ENCODE data around the gene ZMYND11. TPM values are rescaled to one million over a fixed set of nuclear protein-coding genes. Genes with fewer than 3 reads are reported as not detected.

Gene ZMYND11
- total RNA-seq, 1 experiment from 2014 or later = 101 TPM

DNA sequence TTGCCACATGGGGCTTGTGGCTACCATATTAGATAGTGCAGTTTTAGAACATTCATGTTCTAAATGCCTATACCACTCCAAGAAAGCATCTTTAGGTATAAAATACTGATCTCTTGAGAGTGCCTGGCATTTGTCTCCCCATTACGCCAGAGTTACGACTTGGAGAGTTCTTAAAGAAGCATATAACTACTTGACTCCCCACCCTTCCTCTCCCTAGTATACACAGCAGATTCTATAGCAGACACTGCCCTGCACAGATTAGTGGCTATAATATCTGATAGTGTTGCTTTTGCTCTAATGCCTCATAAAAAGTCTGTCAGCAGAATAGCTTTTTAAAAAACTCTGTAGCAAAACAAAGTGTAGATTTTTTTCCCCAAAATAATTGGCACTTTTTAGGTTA, 90.8 kb downstream of the ZMYND11 start:
- no TSS peak for BruUV-seq (replicated peaks)

DNA sequence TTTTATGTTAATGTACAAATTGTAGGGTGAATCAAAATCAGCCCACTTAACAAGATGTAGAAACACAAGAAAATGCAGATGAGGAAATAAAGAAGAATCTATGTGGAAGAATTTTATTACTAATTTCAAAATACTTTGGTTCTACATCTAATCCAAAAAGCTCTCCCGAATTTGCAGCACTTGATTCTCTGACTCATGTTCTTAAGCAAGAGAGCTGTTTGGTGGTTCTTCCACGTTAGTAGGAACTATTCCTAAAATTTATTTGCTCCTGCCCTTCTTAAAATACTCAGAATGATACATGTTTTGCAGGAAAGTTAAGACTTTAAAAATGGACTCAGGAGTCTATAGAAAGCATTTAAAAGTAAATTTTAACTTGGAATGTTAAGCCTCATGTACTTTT, 91.8 kb downstream of the ZMYND11 start:
- H3K4me3 Mint-ChIP-seq (ENCODE audit: unreplicated experiment) = no peak overlapping the region
- DNase-seq = no peak
- Histone ChIP-seq H3K4me1 (no peaks in the 10 kb centered on the region), H3K9me3 (no peaks in the 10 kb centered on the region), H3K4me3 (ENCODE audit: low read depth, low read length) (no peak overlapping the region), H3K36me3 (ENCODE audit: control insufficient read depth, insufficient read depth, low read length) (no peaks in the 10 kb centered on the region), H3K27me3 (replicated peaks; ENCODE audit: control insufficient read depth, insufficient read depth, low read length) (no peaks in the 10 kb centered on the region)
- H3K9me3 Mint-ChIP-seq (ENCODE audit: unreplicated experiment) = no peaks in the 10 kb centered on the region
- intact Hi-C loops (cut with micrococcal nuclease; ENCODE audit: unreplicated experiment) = no loop called here
- no TSS peak for BruUV-seq (replicated peaks)
- peaks cover 18% of the 10 kb centered on the region for H3K36me3 Mint-ChIP-seq (ENCODE audit: insufficient read depth, unreplicated experiment)
- H3K4me1 Mint-ChIP-seq (ENCODE audit: low read depth, unreplicated experiment) = no peaks in the 10 kb centered on the region
- ChIA-PET CTCF (no interaction called here), POLR2A (no interaction called here)
- H3K27ac Mint-ChIP-seq (ENCODE audit: unreplicated experiment) = no peak overlapping the region
- TF ChIP-seq, protein P1, sequence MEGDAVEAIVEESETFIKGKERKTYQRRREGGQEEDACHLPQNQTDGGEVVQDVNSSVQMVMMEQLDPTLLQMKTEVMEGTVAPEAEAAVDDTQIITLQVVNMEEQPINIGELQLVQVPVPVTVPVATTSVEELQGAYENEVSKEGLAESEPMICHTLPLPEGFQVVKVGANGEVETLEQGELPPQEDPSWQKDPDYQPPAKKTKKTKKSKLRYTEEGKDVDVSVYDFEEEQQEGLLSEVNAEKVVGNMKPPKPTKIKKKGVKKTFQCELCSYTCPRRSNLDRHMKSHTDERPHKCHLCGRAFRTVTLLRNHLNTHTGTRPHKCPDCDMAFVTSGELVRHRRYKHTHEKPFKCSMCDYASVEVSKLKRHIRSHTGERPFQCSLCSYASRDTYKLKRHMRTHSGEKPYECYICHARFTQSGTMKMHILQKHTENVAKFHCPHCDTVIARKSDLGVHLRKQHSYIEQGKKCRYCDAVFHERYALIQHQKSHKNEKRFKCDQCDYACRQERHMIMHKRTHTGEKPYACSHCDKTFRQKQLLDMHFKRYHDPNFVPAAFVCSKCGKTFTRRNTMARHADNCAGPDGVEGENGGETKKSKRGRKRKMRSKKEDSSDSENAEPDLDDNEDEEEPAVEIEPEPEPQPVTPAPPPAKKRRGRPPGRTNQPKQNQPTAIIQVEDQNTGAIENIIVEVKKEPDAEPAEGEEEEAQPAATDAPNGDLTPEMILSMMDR (IDR thresholded peaks at IDR 0.05; ENCODE audit: insufficient read depth in 1 of 2, low read depth in 1 of 2, low read length in 1 of 2, severe bottlenecking in 1 of 2, unreplicated experiment in 1 of 2) = no peak
- no peaks in the 10 kb centered on the region for H3K27me3 Mint-ChIP-seq (ENCODE audit: insufficient read depth, unreplicated experiment)

More for the DNA sequence above, 90.8 kb downstream of the ZMYND11 start:
- H3K36me3 ChIP-seq (ENCODE audit: control insufficient read depth, insufficient read depth, low read length) = no peaks in the 10 kb centered on the region
- Mint-ChIP-seq H3K4me1 (ENCODE audit: low read depth, unreplicated experiment) (no peaks in the 10 kb centered on the region), H3K9me3 (ENCODE audit: unreplicated experiment) (no peaks in the 10 kb centered on the region), H3K4me3 (ENCODE audit: unreplicated experiment) (no peak overlapping the region), H3K27ac (ENCODE audit: unreplicated experiment) (no peak overlapping the region), H3K36me3 (ENCODE audit: insufficient read depth, unreplicated experiment) (peaks cover 18% of the 10 kb centered on the region), H3K27me3 (ENCODE audit: insufficient read depth, unreplicated experiment) (no peaks in the 10 kb centered on the region)
- no peak for DNase-seq
- POLR2A ChIA-PET = no interaction called here
- no peaks in the 10 kb centered on the region for H3K4me1 ChIP-seq
- no peak overlapping the region for H3K4me3 ChIP-seq (ENCODE audit: low read depth, low read length)
- no peaks in the 10 kb centered on the region for H3K9me3 ChIP-seq
- H3K27me3 ChIP-seq (replicated peaks; ENCODE audit: control insufficient read depth, insufficient read depth, low read length) = no peaks in the 10 kb centered on the region
- CTCF ChIA-PET = no interaction called here
- intact Hi-C loops (cut with micrococcal nuclease; ENCODE audit: unreplicated experiment) = no loop called here
- TF ChIP-seq, protein P1 (IDR thresholded peaks at IDR 0.05; ENCODE audit: insufficient read depth in 1 of 2, low read depth in 1 of 2, low read length in 1 of 2, severe bottlenecking in 1 of 2, unreplicated experiment in 1 of 2) = no peak

DNA sequence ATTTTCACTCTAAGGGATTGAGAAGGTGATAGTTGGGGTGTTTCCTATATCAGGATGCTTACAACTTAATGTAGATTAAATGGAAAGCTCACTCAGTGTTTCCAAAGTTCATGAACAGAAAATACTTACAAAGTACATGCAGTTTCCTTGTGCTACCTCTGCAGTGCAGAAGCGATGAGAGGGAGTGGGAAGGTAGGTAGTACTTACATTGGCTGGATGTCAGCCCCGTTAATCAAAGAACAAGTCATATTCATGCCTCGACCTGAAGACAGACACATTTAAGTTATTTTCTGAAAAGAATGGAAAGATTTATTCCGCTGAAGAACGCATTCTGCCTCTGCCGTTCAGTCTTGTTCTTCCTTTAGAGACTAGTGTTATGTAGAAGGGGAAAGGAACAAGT, 93.1 kb downstream of the ZMYND11 start:
- no peaks in the 10 kb centered on the region for H3K4me1 Mint-ChIP-seq (ENCODE audit: low read depth, unreplicated experiment)
- H3K9me3 Mint-ChIP-seq (ENCODE audit: unreplicated experiment) = no peaks in the 10 kb centered on the region
- H3K4me3 ChIP-seq (ENCODE audit: low read depth, low read length) = no peak overlapping the region
- peaks cover 28% of the 10 kb centered on the region for H3K36me3 Mint-ChIP-seq (ENCODE audit: insufficient read depth, unreplicated experiment)
- H3K36me3 ChIP-seq (ENCODE audit: control insufficient read depth, insufficient read depth, low read length) = no peaks in the 10 kb centered on the region
- TF ChIP-seq, protein P1 (IDR thresholded peaks at IDR 0.05; ENCODE audit: insufficient read depth in 1 of 2, low read depth in 1 of 2, low read length in 1 of 2, severe bottlenecking in 1 of 2, unreplicated experiment in 1 of 2) = no peak
- H3K4me3 Mint-ChIP-seq (ENCODE audit: unreplicated experiment) = no peak overlapping the region
- H3K27me3 Mint-ChIP-seq (ENCODE audit: insufficient read depth, unreplicated experiment) = no peaks in the 10 kb centered on the region
- no TSS peak for BruUV-seq (replicated peaks)
- H3K9me3 ChIP-seq = no peaks in the 10 kb centered on the region
- no peak overlapping the region for H3K27ac Mint-ChIP-seq (ENCODE audit: unreplicated experiment)
- no peak for DNase-seq
- ChIA-PET CTCF (no interaction called here), POLR2A (no interaction called here)
- no peaks in the 10 kb centered on the region for H3K4me1 ChIP-seq
- intact Hi-C loops (cut with micrococcal nuclease; ENCODE audit: unreplicated experiment) = no loop called here
- no peaks in the 10 kb centered on the region for H3K27me3 ChIP-seq (replicated peaks; ENCODE audit: control insufficient read depth, insufficient read depth, low read length)
